HEK293 (cell line): ENCODE measurements around the gene KDM4D.

ENCODE experiments used
- CTCF ChIA-PET: fragments of 350-600 bp; formaldehyde crosslinking; extraction: SDS; loops from one replicate; lab custom pipeline; 2021; ENCODE audit warnings: antibody characterized with exemption; lab: Yijun Ruan, JAX
- POLR2A ChIA-PET: fragments of 300-600 bp; formaldehyde crosslinking; extraction: SDS; loops from one replicate; lab custom pipeline; 2020; ENCODE audit warnings: antibody characterized with exemption, inconsistent platforms; lab: Yijun Ruan, JAX
- H3K27ac ChIP-seq: fragments of 200-500 bp; sonication (Bioruptor generic); 2 replicates; pipeline ENCODE4 v1.5.1; 2014; ENCODE audit warnings: low read depth, low read length, control low read depth, inconsistent platforms; ENCODE audit errors: extremely low read depth
- H3K36me3 ChIP-seq, 2 experiments: fragments of 200-500 bp in 1 of 2; sonication (Bioruptor generic) in 1 of 2; 1 replicate in 1 of 2; 2 replicates in 1 of 2; pipeline ENCODE4 v1.5.1; 2014 to 2017; ENCODE audit warnings: inconsistent platforms in 2 of 2, low read length in 2 of 2; ENCODE audit not compliant: control insufficient read depth in 2 of 2, insufficient read depth in 1 of 2
- H3K4me1 ChIP-seq: fragments of 200-500 bp; sonication (Bioruptor generic); 2 replicates; pipeline ENCODE4 v1.5.1; 2014; ENCODE audit warnings: mild to moderate bottlenecking, low read length, inconsistent platforms; ENCODE audit not compliant: control insufficient read depth, insufficient read depth
- H3K4me3 ChIP-seq: 2 replicates; pipeline ENCODE4 v1.5.1; 2011; ENCODE audit warnings: low read depth, mild to moderate bottlenecking, control low read depth, low read length, moderate library complexity
- H3K9me3 ChIP-seq: fragments of 200-500 bp; sonication (Bioruptor generic); 2 replicates; pipeline ENCODE4 v1.5.1; 2014; ENCODE audit warnings: low read depth, low read length, inconsistent platforms; ENCODE audit not compliant: control insufficient read depth, insufficient read depth
- SETDB1 ChIP-seq: IDR thresholded peaks from one replicate; pipeline ENCODE4 v1.6.1; 2017; ENCODE audit warnings: mild to moderate bottlenecking, low read length, moderate library complexity, mixed read lengths; ENCODE audit not compliant: insufficient read length
- ZBTB8A ChIP-seq: fragments of 450-650 bp; formaldehyde crosslinking; IDR thresholded peaks from 2 replicates; pipeline ENCODE4 v1.5.1; 2016; ENCODE audit warnings: missing biosample characterization, missing genetic modification characterization
- ZNF10 ChIP-seq: fragments of 450-650 bp; formaldehyde crosslinking; IDR thresholded peaks from 2 replicates; pipeline ENCODE4 v1.5.1; 2017; ENCODE audit warnings: missing biosample characterization, missing genetic modification characterization
- ZNF354C ChIP-seq: fragments of 450-650 bp; formaldehyde crosslinking; IDR thresholded peaks from 2 replicates; pipeline ENCODE4 v1.5.1; 2016; ENCODE audit warnings: missing biosample characterization, missing genetic modification characterization, low read depth, borderline replicate concordance
- ZNF501 ChIP-seq: fragments of 450-650 bp; formaldehyde crosslinking; IDR thresholded peaks from 2 replicates; pipeline ENCODE4 v1.5.1; 2016; ENCODE audit warnings: missing biosample characterization, missing genetic modification characterization
- ZNF521 ChIP-seq: fragments of 450-650 bp; formaldehyde crosslinking; IDR thresholded peaks from 2 replicates; pipeline ENCODE4 v1.5.1; 2017; ENCODE audit warnings: missing biosample characterization, mild to moderate bottlenecking, missing genetic modification characterization
- ZNF558 ChIP-seq: fragments of 450-650 bp; formaldehyde crosslinking; IDR thresholded peaks from 2 replicates; pipeline ENCODE4 v1.5.1; 2016; ENCODE audit warnings: missing biosample characterization, missing genetic modification characterization
- ZNF561 ChIP-seq: fragments of 450-650 bp; IDR thresholded peaks from 2 replicates; pipeline ENCODE4 v1.5.1; 2018; ENCODE audit warnings: missing biosample characterization, missing genetic modification characterization, borderline replicate concordance
- ZNF596 ChIP-seq: fragments of 450-650 bp; IDR thresholded peaks from 2 replicates; pipeline ENCODE4 v1.5.0; 2018; ENCODE audit warnings: missing biosample characterization, mild to moderate bottlenecking, missing genetic modification characterization, moderate library complexity
- ZNF76 ChIP-seq: fragments of 450-650 bp; formaldehyde crosslinking; IDR thresholded peaks from 2 replicates; pipeline ENCODE4; 2016; ENCODE audit warnings: low read depth, missing biosample characterization, missing genetic modification characterization, borderline replicate concordance
- ZSCAN16 ChIP-seq: fragments of 450-650 bp; formaldehyde crosslinking; IDR thresholded peaks from 2 replicates; pipeline ENCODE4 v1.5.1; 2016; ENCODE audit warnings: missing biosample characterization, missing genetic modification characterization
- TF ChIP-seq, protein P1 (sequence below): fragments of 450-650 bp; formaldehyde crosslinking; optimal IDR thresholded peaks from 2 replicates; pipeline ENCODE3; 2016; ENCODE audit warnings: missing biosample characterization, mild to moderate bottlenecking, missing genetic modification characterization
- TF ChIP-seq, protein P2 (sequence below): fragments of 450-650 bp; formaldehyde crosslinking; IDR thresholded peaks from 2 replicates; pipeline ENCODE4 v1.5.1; 2016; ENCODE audit warnings: missing biosample characterization, missing genetic modification characterization
- TF ChIP-seq, protein P3 (sequence below): fragments of 450-650 bp; formaldehyde crosslinking; IDR thresholded peaks from 2 replicates; pipeline ENCODE4 v1.5.1; 2017; ENCODE audit warnings: missing biosample characterization, missing genetic modification characterization
- TF ChIP-seq, protein P4 (sequence below): fragments of 450-650 bp; formaldehyde crosslinking; IDR thresholded peaks from 2 replicates; pipeline ENCODE4 v1.5.1; 2016; ENCODE audit warnings: missing biosample characterization, missing genetic modification characterization
- TF ChIP-seq, protein P5 (sequence below): fragments of 450-650 bp; formaldehyde crosslinking; IDR thresholded peaks from 2 replicates; pipeline ENCODE4 v1.5.1; 2016; ENCODE audit warnings: missing biosample characterization, missing genetic modification characterization

KDM4D gene

DNA sequence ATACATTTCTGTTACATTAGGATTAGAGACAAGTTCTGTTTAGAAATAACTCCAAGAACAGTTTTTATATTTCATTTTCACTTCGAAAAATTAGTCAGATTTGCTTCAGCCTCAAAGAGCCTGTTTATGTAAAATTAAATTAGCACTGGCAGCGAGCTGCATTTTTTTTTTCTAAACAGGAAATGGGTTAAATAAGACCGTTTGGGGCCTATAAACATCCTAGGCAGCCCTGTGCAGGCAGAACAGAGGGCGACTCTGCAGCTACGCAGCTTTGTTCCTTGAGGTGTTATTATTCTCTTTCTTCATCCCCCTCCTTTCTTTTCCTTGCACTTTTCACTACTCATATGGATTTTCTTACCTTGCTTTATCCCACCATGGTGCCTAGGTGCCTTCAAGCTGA, 48.9 kb upstream of the KDM4D start:
- ChIA-PET POLR2A (no interaction called here), CTCF (no interaction called here)
- no peak for TF ChIP-seq ZNF354C (tag by site-specific recombination)
- H3K27ac ChIP-seq = no peak overlapping the region
- no peaks in the 10 kb centered on the region for H3K4me1 ChIP-seq
- no peaks in the 10 kb centered on the region for H3K36me3 ChIP-seq
- no peak overlapping the region for H3K4me3 ChIP-seq
- H3K9me3 ChIP-seq = no peaks in the 10 kb centered on the region

DNA sequence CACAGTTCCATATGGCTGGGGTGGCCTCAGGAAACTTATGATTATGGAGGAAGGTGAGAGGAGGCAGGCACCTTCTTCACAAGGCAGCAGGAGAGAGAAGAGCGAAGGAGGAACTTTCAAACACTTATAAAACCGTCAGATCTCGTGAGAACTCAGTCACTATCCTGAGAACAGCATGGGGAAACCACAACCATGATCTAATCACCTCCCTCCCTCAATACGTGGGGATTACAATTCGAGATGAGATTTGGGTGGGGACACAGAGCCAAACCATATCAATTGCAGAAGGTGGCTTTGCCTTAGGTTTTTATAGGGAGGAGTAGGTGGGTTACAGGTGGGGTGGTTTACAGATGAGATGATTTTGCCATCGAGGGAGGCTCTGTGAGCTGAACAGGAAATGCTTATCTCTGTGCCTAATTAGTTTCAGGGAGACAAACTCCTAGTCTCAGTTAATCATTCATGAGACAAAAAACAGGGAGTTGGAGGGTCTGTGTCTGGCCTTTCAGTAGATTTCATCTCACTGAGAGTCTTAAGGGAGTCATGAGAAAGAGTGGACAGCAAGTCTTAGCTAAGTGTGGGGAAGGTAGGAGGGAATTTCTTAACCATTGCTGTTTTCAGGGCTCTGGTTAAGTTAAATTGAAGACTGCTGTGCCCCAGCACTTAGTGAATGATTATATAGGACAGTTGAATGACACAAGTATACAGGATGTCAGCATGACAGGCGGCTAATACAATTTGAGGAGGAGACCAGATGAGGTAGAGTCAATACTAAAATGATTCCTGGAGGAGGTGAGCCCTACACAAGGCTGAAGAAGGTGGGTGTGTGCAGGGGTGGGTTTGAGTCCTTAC, 47.9 kb upstream of the KDM4D start:
- no peaks in the 10 kb centered on the region for H3K4me1 ChIP-seq
- no peaks in the 10 kb centered on the region for H3K9me3 ChIP-seq
- POLR2A ChIA-PET = no interaction called here
- no peak for TF ChIP-seq ZSCAN16 (tag by site-specific recombination)
- TF ChIP-seq, protein P1, sequence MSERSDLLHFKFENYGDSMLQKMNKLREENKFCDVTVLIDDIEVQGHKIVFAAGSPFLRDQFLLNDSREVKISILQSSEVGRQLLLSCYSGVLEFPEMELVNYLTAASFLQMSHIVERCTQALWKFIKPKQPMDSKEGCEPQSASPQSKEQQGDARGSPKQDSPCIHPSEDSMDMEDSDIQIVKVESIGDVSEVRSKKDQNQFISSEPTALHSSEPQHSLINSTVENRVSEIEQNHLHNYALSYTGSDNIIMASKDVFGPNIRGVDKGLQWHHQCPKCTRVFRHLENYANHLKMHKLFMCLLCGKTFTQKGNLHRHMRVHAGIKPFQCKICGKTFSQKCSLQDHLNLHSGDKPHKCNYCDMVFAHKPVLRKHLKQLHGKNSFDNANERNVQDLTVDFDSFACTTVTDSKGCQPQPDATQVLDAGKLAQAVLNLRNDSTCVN (tag by site-specific recombination) = no peak
- TF ChIP-seq ZBTB8A (tag by site-specific recombination) = no peak
- TF ChIP-seq ZNF596 (tag by site-specific recombination) = no peak
- no peak for TF ChIP-seq ZNF501
- TF ChIP-seq, protein P2, sequence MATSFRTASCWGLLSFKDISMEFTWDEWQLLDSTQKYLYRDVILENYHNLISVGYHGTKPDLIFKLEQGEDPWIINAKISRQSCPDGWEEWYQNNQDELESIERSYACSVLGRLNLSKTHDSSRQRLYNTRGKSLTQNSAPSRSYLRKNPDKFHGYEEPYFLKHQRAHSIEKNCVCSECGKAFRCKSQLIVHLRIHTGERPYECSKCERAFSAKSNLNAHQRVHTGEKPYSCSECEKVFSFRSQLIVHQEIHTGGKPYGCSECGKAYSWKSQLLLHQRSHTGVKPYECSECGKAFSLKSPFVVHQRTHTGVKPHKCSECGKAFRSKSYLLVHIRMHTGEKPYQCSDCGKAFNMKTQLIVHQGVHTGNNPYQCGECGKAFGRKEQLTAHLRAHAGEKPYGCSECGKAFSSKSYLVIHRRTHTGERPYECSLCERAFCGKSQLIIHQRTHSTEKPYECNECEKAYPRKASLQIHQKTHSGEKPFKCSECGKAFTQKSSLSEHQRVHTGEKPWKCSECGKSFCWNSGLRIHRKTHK (tag by site-specific recombination) = no peak
- no peak for TF ChIP-seq SETDB1
- no peak for TF ChIP-seq ZNF521 (tag by site-specific recombination)
- TF ChIP-seq ZNF561 (tag by site-specific recombination) = no peak
- TF ChIP-seq ZNF10 (tag by site-specific recombination) = no peak
- TF ChIP-seq, protein P3, sequence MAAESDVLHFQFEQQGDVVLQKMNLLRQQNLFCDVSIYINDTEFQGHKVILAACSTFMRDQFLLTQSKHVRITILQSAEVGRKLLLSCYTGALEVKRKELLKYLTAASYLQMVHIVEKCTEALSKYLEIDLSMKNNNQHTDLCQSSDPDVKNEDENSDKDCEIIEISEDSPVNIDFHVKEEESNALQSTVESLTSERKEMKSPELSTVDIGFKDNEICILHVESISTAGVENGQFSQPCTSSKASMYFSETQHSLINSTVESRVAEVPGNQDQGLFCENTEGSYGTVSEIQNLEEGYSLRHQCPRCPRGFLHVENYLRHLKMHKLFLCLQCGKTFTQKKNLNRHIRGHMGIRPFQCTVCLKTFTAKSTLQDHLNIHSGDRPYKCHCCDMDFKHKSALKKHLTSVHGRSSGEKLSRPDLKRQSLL (tag by site-specific recombination) = no peak
- no peak for TF ChIP-seq ZNF76 (tag by site-specific recombination)
- TF ChIP-seq ZNF558 (tag by site-specific recombination) = no peak
- TF ChIP-seq, protein P4, sequence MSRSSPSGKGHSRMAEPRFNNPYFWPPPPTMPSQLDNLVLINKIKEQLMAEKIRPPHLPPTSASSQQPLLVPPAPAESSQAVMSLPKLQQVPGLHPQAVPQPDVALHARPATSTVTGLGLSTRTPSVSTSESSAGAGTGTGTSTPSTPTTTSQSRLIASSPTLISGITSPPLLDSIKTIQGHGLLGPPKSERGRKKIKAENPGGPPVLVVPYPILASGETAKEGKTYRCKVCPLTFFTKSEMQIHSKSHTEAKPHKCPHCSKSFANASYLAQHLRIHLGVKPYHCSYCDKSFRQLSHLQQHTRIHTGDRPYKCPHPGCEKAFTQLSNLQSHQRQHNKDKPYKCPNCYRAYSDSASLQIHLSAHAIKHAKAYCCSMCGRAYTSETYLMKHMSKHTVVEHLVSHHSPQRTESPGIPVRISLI (tag by site-specific recombination) = no peak
- no peaks in the 10 kb centered on the region for H3K36me3 ChIP-seq
- CTCF ChIA-PET = no interaction called here
- H3K27ac ChIP-seq = no peak overlapping the region
- H3K4me3 ChIP-seq = no peak overlapping the region

DNA sequence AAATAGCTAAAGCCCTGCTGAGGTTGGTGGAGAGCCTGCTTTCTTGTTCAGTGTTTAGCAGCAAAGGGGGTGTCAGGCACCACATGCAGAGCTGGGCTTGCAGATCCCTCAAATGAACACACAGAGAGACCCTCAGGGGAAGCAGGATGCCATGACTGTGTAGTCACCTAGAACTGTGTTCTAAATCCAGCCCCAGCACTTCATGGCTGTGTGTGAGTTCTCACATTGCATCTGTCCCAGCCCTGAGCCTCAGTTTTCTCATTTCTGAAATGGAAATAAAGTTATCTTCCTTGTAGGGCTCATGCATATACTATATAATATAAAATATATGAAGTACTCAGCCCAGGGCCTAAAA, 47.3 kb upstream of the KDM4D start:
- CTCF ChIA-PET = no interaction called here
- Histone ChIP-seq H3K36me3 (no peaks in the 10 kb centered on the region), H3K9me3 (no peaks in the 10 kb centered on the region), H3K4me3 (no peak overlapping the region), H3K4me1 (no peaks in the 10 kb centered on the region), H3K27ac (no peak overlapping the region)
- TF ChIP-seq, protein P5, sequence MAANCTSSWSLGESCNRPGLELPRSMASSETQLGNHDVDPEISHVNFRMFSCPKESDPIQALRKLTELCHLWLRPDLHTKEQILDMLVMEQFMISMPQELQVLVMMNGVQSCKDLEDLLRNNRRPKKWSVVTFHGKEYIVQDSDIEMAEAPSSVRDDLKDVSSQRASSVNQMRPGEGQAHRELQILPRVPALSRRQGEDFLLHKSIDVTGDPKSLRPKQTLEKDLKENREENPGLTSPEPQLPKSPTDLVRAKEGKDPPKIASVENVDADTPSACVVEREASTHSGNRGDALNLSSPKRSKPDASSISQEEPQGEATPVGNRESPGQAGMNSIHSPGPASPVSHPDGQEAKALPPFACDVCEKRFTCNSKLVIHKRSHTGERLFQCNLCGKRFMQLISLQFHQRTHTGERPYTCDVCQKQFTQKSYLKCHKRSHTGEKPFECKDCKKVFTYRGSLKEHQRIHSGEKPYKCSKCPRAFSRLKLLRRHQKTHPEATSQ = no peak
- POLR2A ChIA-PET = no interaction called here
